PC-9 (cell line): Measurements from ENCODE around the gene CSGALNACT2. TPM values are rescaled to one million over a fixed set of nuclear protein-coding genes. Genes with fewer than 3 reads are reported as not detected.

Experiments used
- BruUV-seq: library from RNA; stranded (reverse); fragments of 400-500 nt; replicated peaks from 2 replicates; lab custom pipeline; 2021; lab: Mats Ljungman, UMichigan
- CTCF ChIA-PET: fragments of 300-600 bp; sonication (Branson Sonifier 250); formaldehyde crosslinking; loops from one replicate; lab custom pipeline; 2022; ENCODE audit warnings: antibody characterized with exemption; lab: Charles Lee
- POLR2A ChIA-PET: fragments of 300-600 bp; sonication (Branson Sonifier 250); formaldehyde crosslinking; loops from one replicate; lab custom pipeline; 2022; ENCODE audit warnings: antibody characterized with exemption; ENCODE audit not compliant: unreplicated experiment; lab: Charles Lee
- DNase-seq, 2 experiments: peaks; one replicate each; pipeline versions ENCODE4 v3.0.0 to v3.0.0-alpha.2; 2015 to 2022; ENCODE audit warnings: mixed read lengths in 1 of 2
- H2AFZ ChIP-seq: fragments of 200-600 bp; sonication (generic); 2 replicates; pipeline ENCODE4 v1.8.1; 2017; ENCODE audit warnings: antibody characterized with exemption
- H3F3A ChIP-seq: fragments of 200-600 bp; sonication (generic); 2 replicates; pipeline ENCODE4 v1.8.1; 2017; ENCODE audit warnings: antibody characterized with exemption, mild to moderate bottlenecking, low read depth; ENCODE audit not compliant: insufficient read depth
- H3K27ac ChIP-seq: fragments of 200-600 bp; sonication (generic); 2 replicates; pipeline ENCODE4 v1.6.1; 2016; ENCODE audit warnings: mixed run types
- H3K27me3 ChIP-seq: fragments of 200-600 bp; sonication (generic); 2 replicates; pipeline ENCODE4 v1.6.1; 2016; ENCODE audit warnings: low read depth, mixed run types; ENCODE audit not compliant: insufficient read depth
- H3K36me3 ChIP-seq: fragments of 200-600 bp; sonication (generic); 2 replicates; pipeline ENCODE4 v1.6.1; 2016; ENCODE audit warnings: low read depth, mixed run types
- H3K4me1 ChIP-seq: fragments of 200-600 bp; sonication (generic); replicated peaks from 2 replicates; pipeline ENCODE4 v1.6.1; 2016; ENCODE audit warnings: mixed run types; ENCODE audit not compliant: insufficient read depth
- H3K4me2 ChIP-seq: fragments of 200-600 bp; sonication (generic); 2 replicates; pipeline ENCODE4 v1.6.1; 2017; ENCODE audit warnings: mixed run types
- H3K4me3 ChIP-seq: fragments of 200-600 bp; sonication (generic); 2 replicates; pipeline ENCODE4 v1.6.1; 2016; ENCODE audit warnings: mixed run types
- H3K79me2 ChIP-seq: fragments of 200-600 bp; sonication (generic); 2 replicates; pipeline ENCODE4 v1.6.1; 2017; ENCODE audit warnings: low read depth, mixed run types
- H3K9me2 ChIP-seq: fragments of 200-600 bp; sonication (generic); 2 replicates; pipeline ENCODE4 v1.8.1; 2017; ENCODE audit warnings: mild to moderate bottlenecking; ENCODE audit not compliant: insufficient read depth
- H3K9me3 ChIP-seq: fragments of 200-600 bp; sonication (generic); 2 replicates; pipeline ENCODE4 v1.8.1; 2016; ENCODE audit warnings: low read depth; ENCODE audit not compliant: insufficient read depth
- H4K20me1 ChIP-seq: fragments of 200-600 bp; sonication (generic); 2 replicates; pipeline ENCODE4 v1.8.1; 2017; ENCODE audit not compliant: insufficient read depth
- CTCF ChIP-seq: fragments of 200-600 bp; sonication (generic); conservative IDR thresholded peaks from 2 replicates; pipeline ENCODE4 v1.6.1; 2017; ENCODE audit warnings: mixed run types, antibody characterized with exemption, mild to moderate bottlenecking, moderate library complexity
- EZH2 ChIP-seq: fragments of 200-600 bp; sonication (generic); IDR thresholded peaks from 2 replicates; pipeline ENCODE4 v1.8.0; 2017; ENCODE audit warnings: antibody characterized with exemption, low read depth
- intact Hi-C: fragments of 100-400 bp; cut with micrococcal nuclease; formaldehyde crosslinking; loops from one replicate; pipeline ENCODE4 v1.10.0; 2022; ENCODE audit not compliant: unreplicated experiment
- total RNA-seq: library from RNA; stranded (reverse); gene quantifications from 2 replicates; pipeline ENCODE4 v1.2.3, GENCODE V29; 2021

Gene CSGALNACT2
- total RNA-seq, 1 experiment from 2014 or later, result 7.2 TPM

DNA sequence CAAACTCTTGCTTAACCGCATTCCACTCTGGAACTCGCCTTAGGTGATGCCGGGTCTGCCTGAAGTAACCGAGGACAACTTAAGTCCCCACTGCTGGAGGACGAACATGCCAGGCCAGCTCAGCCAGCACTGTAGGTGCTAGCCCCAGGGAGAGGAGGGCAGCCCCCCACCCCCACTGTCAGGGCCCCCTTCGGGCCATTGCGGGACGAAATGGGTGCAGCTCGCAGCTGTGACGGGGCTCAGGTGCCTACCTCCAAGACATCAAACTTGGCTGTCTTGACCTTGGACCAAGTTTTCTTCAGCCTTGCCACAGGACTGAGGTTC is 60.4 kb downstream of the CSGALNACT2 start:
- Histone ChIP-seq H3K4me3 (no peak overlapping the region), H3K4me2 (peak overlapping the region; percentile 2; the same call in 1 of the 2 replicates), H3K27ac (no peak overlapping the region), H3K79me2 (no peaks in the 10 kb centered on the region), H3K9me2 (no peaks in the 10 kb centered on the region), H3K4me1 (peaks cover 6% of the 10 kb centered on the region; the same call in 1 of the 2 replicates), H3K27me3 (no peaks in the 10 kb centered on the region), H4K20me1 (no peaks in the 10 kb centered on the region), H3K9me3 (no peaks in the 10 kb centered on the region), H2AFZ (no peak overlapping the region), H3K36me3 (no peaks in the 10 kb centered on the region), H3F3A (no peaks in the 10 kb centered on the region)
- intact Hi-C loops, result no loop called here
- no peak for TF ChIP-seq CTCF
- no peak for TF ChIP-seq EZH2
- ChIA-PET CTCF (no interaction called here), POLR2A (no interaction called here)
- no TSS peak for BruUV-seq
- no peak for DNase-seq

DNA sequence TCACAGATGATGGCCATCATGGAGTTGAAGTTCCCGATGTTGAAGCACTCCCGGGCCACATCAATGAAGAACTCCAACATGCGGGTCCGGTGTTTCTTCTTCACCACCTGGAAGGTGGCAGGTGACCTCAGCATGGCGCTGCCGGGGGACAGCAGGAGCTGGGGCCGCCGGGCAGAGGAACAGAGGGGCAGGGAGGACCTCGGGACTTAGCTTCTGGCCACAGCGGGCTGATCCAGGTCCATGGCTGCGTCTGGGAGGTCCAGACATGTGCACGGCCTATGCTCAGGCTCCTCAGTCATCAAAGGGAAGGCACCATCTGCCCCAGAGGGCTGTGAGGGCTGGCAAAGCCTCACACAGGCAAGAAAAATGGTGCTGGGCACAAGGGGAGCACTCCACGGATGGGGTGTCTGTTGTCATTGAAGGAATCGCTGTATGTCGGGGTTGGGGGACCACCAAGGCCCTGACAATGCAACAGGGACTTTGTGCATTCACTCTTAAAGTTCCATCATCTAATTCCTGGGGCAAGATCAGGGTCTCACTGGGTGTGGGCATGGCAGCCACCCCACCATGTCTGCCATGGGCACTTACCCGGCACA is 60.9 kb downstream of the CSGALNACT2 start:
- CTCF ChIA-PET, result no interaction called here
- Histone ChIP-seq H3K36me3 (no peaks in the 10 kb centered on the region), H3F3A (peaks cover 4% of the 10 kb centered on the region; the same call in 1 of the 2 replicates), H3K4me3 (no peak overlapping the region), H3K79me2 (no peaks in the 10 kb centered on the region), H3K9me2 (no peaks in the 10 kb centered on the region), H2AFZ (no peak overlapping the region), H3K4me1 (peaks cover 6% of the 10 kb centered on the region; the same call in 1 of the 2 replicates), H3K9me3 (no peaks in the 10 kb centered on the region), H3K27me3 (no peaks in the 10 kb centered on the region), H4K20me1 (no peaks in the 10 kb centered on the region), H3K27ac (no peak overlapping the region), H3K4me2 (no peak overlapping the region)
- TF ChIP-seq EZH2 (no peak), CTCF (no peak)
- intact Hi-C loops, result no loop called here
- DNase-seq, result no peak
- POLR2A ChIA-PET, result no interaction called here
- BruUV-seq, result no TSS peak

DNA sequence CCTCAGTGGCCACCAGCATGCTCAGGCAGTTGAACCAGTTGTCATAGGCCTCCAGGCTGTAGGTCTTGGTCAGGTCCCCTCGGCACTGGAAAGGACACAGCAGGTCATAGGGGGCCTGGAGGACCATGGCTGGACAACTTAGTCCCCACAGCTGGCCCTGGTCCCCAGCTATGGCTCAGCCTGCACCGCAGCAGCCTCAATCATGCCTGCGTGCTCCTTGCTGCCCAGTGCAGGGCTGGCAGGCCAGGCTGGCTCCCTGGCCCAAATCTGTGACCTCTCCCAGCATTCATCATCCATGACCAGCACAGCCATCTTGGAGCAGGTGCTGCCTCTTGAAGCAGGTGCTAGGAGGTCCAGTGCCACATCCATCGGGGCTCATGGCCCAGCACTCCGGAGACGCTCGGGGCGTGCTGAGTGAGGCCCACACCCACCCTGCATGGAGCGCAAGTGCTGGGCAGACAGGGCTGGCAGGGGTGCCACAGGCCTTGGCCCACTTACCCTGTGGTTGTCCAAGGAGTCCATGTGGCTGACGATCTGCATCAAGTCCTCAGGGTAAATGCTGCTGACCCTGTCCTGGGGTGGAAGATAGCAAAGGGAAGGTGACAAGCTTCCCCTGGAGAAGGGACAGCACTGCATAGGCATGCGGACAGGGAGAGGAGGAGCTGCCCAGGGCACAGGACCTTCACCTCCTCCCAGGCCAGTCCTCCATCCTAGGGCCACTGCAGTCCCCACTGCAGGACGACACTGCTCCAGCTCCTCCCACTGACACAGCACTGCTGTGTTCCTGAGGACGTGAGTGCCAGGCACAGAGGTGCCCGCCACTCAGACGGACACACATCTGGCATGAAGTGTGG is 61.7 kb downstream of the CSGALNACT2 start:
- ChIA-PET POLR2A (no interaction called here), CTCF (interaction anchor here (0.6 kb wide), 1 partner anchor 227 kb away, joined by 9 read pairs; no protein-coding TSS in a partner anchor)
- H3K4me2 ChIP-seq, result no peak overlapping the region
- H3K9me3 ChIP-seq, result no peaks in the 10 kb centered on the region
- H3F3A ChIP-seq, result peaks cover 6% of the 10 kb centered on the region; the same call in 1 of the 2 replicates
- TF ChIP-seq EZH2 (no peak), CTCF (no peak)
- no TSS peak for BruUV-seq
- H3K79me2 ChIP-seq, result no peaks in the 10 kb centered on the region
- intact Hi-C loops, result loop anchor here (5.0 to 10.0 kb wide), 3 partner anchors 95 to 335 kb away; no protein-coding TSS in a partner anchor
- H3K27ac ChIP-seq, result no peak overlapping the region
- H3K4me1 ChIP-seq, result peaks cover 6% of the 10 kb centered on the region; the same call in 1 of the 2 replicates
- no peaks in the 10 kb centered on the region for H3K27me3 ChIP-seq
- no peak overlapping the region for H2AFZ ChIP-seq
- no peaks in the 10 kb centered on the region for H4K20me1 ChIP-seq
- no peak for DNase-seq
- no peak overlapping the region for H3K4me3 ChIP-seq
- H3K9me2 ChIP-seq, result no peaks in the 10 kb centered on the region
- H3K36me3 ChIP-seq, result no peaks in the 10 kb centered on the region
